Mucosa of descending colon (tissue), 3 donors: ENCODE data around the gene ADNP. TPM values are rescaled to one million over a fixed set of nuclear protein-coding genes. Genes with fewer than 3 reads are reported as not detected.

Experiments used
- ATAC-seq: fragments of 200-7000 bp; cut with Tn5 transposase; one replicate; pipeline ENCODE4 v1.9.1; 2020; ENCODE audit warnings: mild to moderate bottlenecking, moderate library complexity
- DNase-seq, 3 donors: peaks; one replicate each; pipeline ENCODE4 v3.0.0-alpha.2; 2020
- H3K36me3 ChIP-seq: fragments of 200-600 bp; one replicate; pipeline ENCODE4 v1.8.0; 2021; ENCODE audit warnings: low read depth, mild to moderate bottlenecking
- H3K4me1 ChIP-seq: fragments of 200-600 bp; one replicate; pipeline ENCODE4 v1.8.0; 2021; ENCODE audit warnings: low read depth, mild to moderate bottlenecking
- H3K4me3 ChIP-seq: fragments of 200-600 bp; one replicate; pipeline ENCODE4 v1.8.0; 2021; ENCODE audit warnings: mild to moderate bottlenecking
- H3K9me3 ChIP-seq: fragments of 200-600 bp; one replicate; pipeline ENCODE4 v1.8.0; 2021; ENCODE audit warnings: mild to moderate bottlenecking
- CTCF ChIP-seq: fragments of 200-600 bp; IDR thresholded peaks from one replicate; pipeline ENCODE4 v1.8.0; 2022; ENCODE audit warnings: antibody characterized with exemption, mild to moderate bottlenecking
- intact Hi-C, 2 donors: fragments of 100-400 bp; cut with DNase I in 1 of 2; cut with micrococcal nuclease in 1 of 2; formaldehyde crosslinking; loops; one replicate each; pipeline versions ENCODE4 v1.11.0 to v1.11.1; 2022; cut with DNase I, micrococcal nuclease
- total RNA-seq, 3 donors: library from RNA; stranded (reverse); fragmentation: NEBNext Ultra II Directional in 2 of 3; extraction: Animal tissue kit (Norgen Biotek cat#: 25700) in 2 of 3; gene quantifications; one replicate each; pipeline versions ENCODE4 v1.2.1 to v1.2.4, GENCODE V29; 2021 to 2023
- donor health status: DM: no; HTN: no; CAD: no; lungs with moderate emphysema.
- donor health status: DM: no; HTN: no; CAD: no.
- donor health status: DM: no; HTN: yes; CAD: no.

ADNP gene
- total RNA-seq, 3 donors from 2014 or later = 51.3 to 68.6 (median 61.4) TPM

- DNase-seq (no peak), ATAC-seq (no peak)
- Histone ChIP-seq H3K4me1 (no peaks in the 10 kb centered on the region), H3K4me3 (no peak overlapping the region), H3K9me3 (no peaks in the 10 kb centered on the region), H3K36me3 (no peaks in the 10 kb centered on the region)
- no peak for TF ChIP-seq CTCF
- intact Hi-C loops = no loop called here
These were observed 57.0 kb downstream of the ADNP start for GRCh38 chr20:50874111-50874757.

GRCh38 chr20:50873585-50873984 is 57.7 kb downstream of the ADNP start:
- TF ChIP-seq CTCF = no peak
- H3K9me3 ChIP-seq = no peaks in the 10 kb centered on the region
- no peak overlapping the region for H3K4me3 ChIP-seq
- DNase-seq (no peak), ATAC-seq (no peak)
- no peaks in the 10 kb centered on the region for H3K36me3 ChIP-seq
- intact Hi-C loops = no loop called here
- H3K4me1 ChIP-seq = no peaks in the 10 kb centered on the region

DNA sequence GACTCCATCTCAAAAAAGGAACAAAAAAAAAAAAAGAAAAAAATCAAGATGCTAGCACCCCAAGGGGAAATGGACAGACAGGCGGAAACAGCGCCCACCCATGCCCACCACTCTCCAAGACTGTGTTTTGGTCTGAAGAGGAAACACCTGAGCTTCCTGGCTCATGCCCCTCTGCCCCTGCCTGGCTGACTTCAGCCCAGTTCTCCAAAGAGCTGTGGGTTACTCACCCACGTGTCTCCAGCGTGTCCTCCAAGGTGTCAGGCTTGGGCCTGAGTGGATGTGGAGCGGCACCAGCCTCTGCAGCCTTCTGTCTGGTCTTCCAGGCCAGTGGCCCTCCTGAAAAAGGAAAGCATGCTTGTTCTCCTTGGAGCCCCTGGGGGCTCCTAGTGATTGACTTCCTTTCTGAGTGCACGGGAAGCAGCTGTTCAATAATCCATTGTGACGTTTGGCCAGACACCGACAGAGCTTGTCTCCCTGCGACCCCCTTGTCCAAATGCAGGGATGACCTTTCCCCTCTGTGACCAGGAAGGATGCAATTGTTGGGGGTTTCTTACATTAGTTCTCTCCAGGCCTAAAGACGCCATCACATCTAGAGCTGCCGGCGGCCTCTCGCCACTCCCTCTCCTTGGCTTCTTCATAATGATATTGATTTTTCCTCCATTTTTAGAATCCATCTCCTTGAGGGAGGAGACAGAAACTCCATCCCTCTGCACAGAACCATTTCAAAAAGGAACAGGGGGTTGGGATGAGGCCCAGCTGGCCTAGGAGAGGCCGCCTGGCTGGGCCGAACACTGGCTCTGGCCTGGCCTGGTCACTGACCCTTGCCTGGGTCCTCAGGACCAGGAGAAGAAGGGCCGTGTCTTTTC is 58.4 kb downstream of the ADNP start:
- H3K9me3 ChIP-seq = no peaks in the 10 kb centered on the region
- H3K4me3 ChIP-seq = no peak overlapping the region
- intact Hi-C loops = no loop called here
- no peak for ATAC-seq
- TF ChIP-seq CTCF = no peak
- H3K36me3 ChIP-seq = no peaks in the 10 kb centered on the region
- peak in 1 of 3 donors; percentile 6 for DNase-seq
- no peaks in the 10 kb centered on the region for H3K4me1 ChIP-seq

- Histone ChIP-seq H3K36me3 (no peaks in the 10 kb centered on the region), H3K4me3 (no peak overlapping the region), H3K9me3 (no peaks in the 10 kb centered on the region), H3K4me1 (no peaks in the 10 kb centered on the region)
- no peak for TF ChIP-seq CTCF
- ATAC-seq (no peak), DNase-seq (no peak)
- intact Hi-C loops = no loop called here
These were observed 60.6 kb downstream of the ADNP start for GRCh38 chr20:50870561-50871161.

DNA sequence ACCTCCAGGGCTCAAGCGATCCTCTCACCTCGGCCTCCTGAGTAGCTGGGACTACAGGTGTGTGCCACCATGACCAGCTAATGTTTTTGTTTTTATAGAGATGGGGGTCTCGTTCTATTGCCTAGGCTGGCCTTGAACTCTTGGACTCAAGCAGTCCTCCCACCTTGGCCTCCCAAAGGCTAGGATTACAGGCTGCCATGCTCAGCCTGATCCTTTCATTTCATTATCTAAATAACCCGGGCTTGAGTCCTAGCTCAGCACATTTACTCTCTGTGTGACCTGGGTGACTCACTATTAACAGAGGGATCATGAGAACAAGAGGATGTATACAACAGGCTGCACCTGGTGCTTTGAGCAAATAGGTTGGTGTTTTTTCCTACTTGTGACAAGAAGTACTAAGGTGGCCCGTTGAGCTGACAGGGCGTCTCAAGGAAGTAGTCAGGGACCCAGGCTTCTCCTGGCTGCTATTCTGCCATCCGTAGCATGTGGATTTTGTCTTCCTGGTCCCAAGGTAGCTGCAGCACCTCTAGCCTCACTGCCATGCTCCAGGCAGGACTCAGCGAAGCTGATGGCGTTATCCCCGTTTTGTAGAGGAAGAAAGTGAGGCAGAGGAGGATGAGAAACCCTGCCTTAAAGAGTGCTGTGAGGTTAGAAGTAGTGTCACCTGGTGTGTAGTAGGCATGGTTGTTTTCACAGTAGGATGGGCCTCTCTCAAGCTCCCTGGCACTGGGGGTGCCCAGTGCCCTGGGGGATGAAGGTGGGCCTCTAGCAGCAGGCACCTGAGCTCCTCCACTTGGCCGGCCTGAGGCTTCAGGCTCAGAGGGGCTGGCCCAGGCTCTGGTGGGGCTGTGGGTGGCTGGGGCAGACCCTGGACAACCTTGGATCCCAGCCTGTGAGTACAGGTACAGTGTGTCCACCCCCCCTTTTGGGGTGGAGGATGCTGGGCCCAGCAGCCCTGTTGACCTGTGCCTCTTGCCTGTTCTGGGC is 62.4 kb downstream of the ADNP start:
- Histone ChIP-seq H3K4me1 (no peaks in the 10 kb centered on the region), H3K9me3 (no peaks in the 10 kb centered on the region), H3K4me3 (no peak overlapping the region), H3K36me3 (no peaks in the 10 kb centered on the region)
- intact Hi-C loops = no loop called here
- TF ChIP-seq CTCF = no peak
- DNase-seq (no peak), ATAC-seq (peak; percentile 81)
